PC-3 (cell line): Measurements from ENCODE around the gene SMOC2. TPM values are rescaled to one million over a fixed set of nuclear protein-coding genes. Genes with fewer than 3 reads are reported as not detected.

Experiments used
- ATAC-seq: fragments of 200-7000 bp; cut with Tn5 transposase; 2 replicates; pipeline ENCODE4 v1.9.1; 2020; ENCODE audit warnings: mild to moderate bottlenecking, moderate library complexity
- BruUV-seq: library from RNA; stranded (reverse); fragments of 400-500 nt; replicated peaks from 2 replicates; lab custom pipeline; 2021; lab: Mats Ljungman, UMichigan
- CTCF ChIA-PET: fragments of 300-600 bp; sonication (Branson Sonifier 250); formaldehyde crosslinking; loops from one replicate; lab custom pipeline; 2022; ENCODE audit warnings: antibody characterized with exemption; lab: Charles Lee
- POLR2A ChIA-PET: fragments of 300-600 bp; sonication (Branson Sonifier 250); formaldehyde crosslinking; loops from one replicate; lab custom pipeline; 2022; ENCODE audit warnings: antibody characterized with exemption; ENCODE audit not compliant: unreplicated experiment; lab: Charles Lee
- DNase-seq: peaks from one replicate; pipeline ENCODE4 v3.0.0-alpha.2; 2015
- H2AFZ ChIP-seq: fragments of 300-600 bp; sonication (generic); 2 replicates; pipeline ENCODE4 v1.6.0; 2016; ENCODE audit warnings: antibody characterized with exemption, low read length
- H3F3A ChIP-seq: fragments of 300-600 bp; sonication (generic); one replicate; pipeline ENCODE4 v1.6.0; 2017; ENCODE audit warnings: antibody characterized with exemption, low read length, control low read depth, mild to moderate bottlenecking; ENCODE audit not compliant: unreplicated experiment
- H3K27ac ChIP-seq: fragments of 300-600 bp; sonication (generic); 2 replicates; pipeline ENCODE4 v1.5.1; 2016; ENCODE audit warnings: mild to moderate bottlenecking, low read length
- H3K27me3 ChIP-seq: fragments of 300-600 bp; sonication (generic); 2 replicates; pipeline ENCODE4 v1.6.1; 2016; ENCODE audit warnings: low read length, mixed read lengths
- H3K36me3 ChIP-seq: fragments of 300-600 bp; sonication (generic); 2 replicates; pipeline ENCODE4 v1.6.1; 2016; ENCODE audit warnings: low read depth, mixed run types, low read length, mixed read lengths
- H3K4me1 ChIP-seq: fragments of 300-600 bp; sonication (generic); 2 replicates; pipeline ENCODE4 v1.5.1; 2016; ENCODE audit warnings: low read length; ENCODE audit not compliant: insufficient read depth
- H3K4me2 ChIP-seq: fragments of 300-600 bp; sonication (generic); 2 replicates; pipeline ENCODE4 v1.6.0; 2016; ENCODE audit warnings: low read length
- H3K4me3 ChIP-seq: fragments of 300-600 bp; sonication (generic); 2 replicates; pipeline ENCODE4 v1.5.1; 2016; ENCODE audit warnings: mild to moderate bottlenecking, low read length, mixed read lengths
- H3K79me2 ChIP-seq: fragments of 300-600 bp; sonication (generic); 2 replicates; pipeline ENCODE4 v1.6.1; 2017; ENCODE audit warnings: low read length, mixed read lengths
- H3K9ac ChIP-seq: fragments of 300-600 bp; sonication (generic); 2 replicates; pipeline ENCODE4 v1.6.0; 2016; ENCODE audit warnings: mild to moderate bottlenecking, low read length
- H3K9me2 ChIP-seq: fragments of 300-600 bp; sonication (generic); replicated peaks from 2 replicates; pipeline ENCODE4 v1.6.1; 2016; ENCODE audit warnings: mixed run types, low read length, mixed read lengths
- H3K9me3 ChIP-seq: fragments of 300-600 bp; sonication (generic); 2 replicates; pipeline ENCODE4 v1.6.1; 2016; ENCODE audit warnings: low read length, mixed read lengths
- H4K20me1 ChIP-seq: fragments of 300-600 bp; sonication (generic); 2 replicates; pipeline ENCODE4 v1.6.1; 2016; ENCODE audit warnings: low read length, mixed read lengths
- CTCF ChIP-seq: fragments of 300-600 bp; sonication (generic); conservative IDR thresholded peaks from 2 replicates; pipeline ENCODE4 v1.5.1; 2017; ENCODE audit warnings: antibody characterized with exemption, low read depth, mild to moderate bottlenecking, low read length
- EZH2 ChIP-seq: fragments of 300-600 bp; sonication (generic); IDR thresholded peaks from one replicate; pipeline ENCODE4 v1.6.1; 2017; ENCODE audit warnings: antibody characterized with exemption, mild to moderate bottlenecking, low read length; ENCODE audit not compliant: unreplicated experiment
- EZH2phosphoT487 ChIP-seq: fragments of 300-600 bp; sonication (generic); IDR thresholded peaks from 2 replicates; pipeline ENCODE4 v1.6.1; 2018; ENCODE audit warnings: mild to moderate bottlenecking, antibody characterized with exemption, low read length, borderline replicate concordance
- intact Hi-C: fragments of 100-400 bp; cut with micrococcal nuclease; formaldehyde crosslinking; loops from 2 replicates; pipeline ENCODE4 v1.9.0; 2023
- total RNA-seq: library from RNA; depleted of rRNA; stranded (reverse); fragments of >200 nt; gene quantifications from 2 replicates; pipeline ENCODE4 v1.2.3, GENCODE V29; 2014

Gene SMOC2
- total RNA-seq, 1 experiment from 2014 or later, result not detected

- H2AFZ ChIP-seq, result no peak overlapping the region
- H3F3A ChIP-seq, result no peaks in the 10 kb centered on the region
- H3K79me2 ChIP-seq, result no peaks in the 10 kb centered on the region
- no peaks in the 10 kb centered on the region for H3K4me1 ChIP-seq
- H3K36me3 ChIP-seq, result no peaks in the 10 kb centered on the region
- ChIA-PET CTCF (no interaction called here), POLR2A (no interaction called here)
- H3K9ac ChIP-seq, result no peak overlapping the region
- H4K20me1 ChIP-seq, result no peaks in the 10 kb centered on the region
- no TSS peak for BruUV-seq
- no peak overlapping the region for H3K4me3 ChIP-seq
- ATAC-seq (no peak), DNase-seq (no peak)
- intact Hi-C loops, result no loop called here
- H3K9me3 ChIP-seq, result no peaks in the 10 kb centered on the region
- H3K4me2 ChIP-seq, result no peak overlapping the region
- no peaks in the 10 kb centered on the region for H3K9me2 ChIP-seq
- no peak overlapping the region for H3K27ac ChIP-seq
- TF ChIP-seq EZH2 (no peak), CTCF (no peak), EZH2phosphoT487 (no peak)
- H3K27me3 ChIP-seq, result peaks cover 11% of the 10 kb centered on the region
Measured at GRCh38 chr6:168469926-168470325, 28.9 kb downstream of the SMOC2 start.

- H3K36me3 ChIP-seq, result no peaks in the 10 kb centered on the region
- no peaks in the 10 kb centered on the region for H3F3A ChIP-seq
- ChIA-PET POLR2A (no interaction called here), CTCF (no interaction called here)
- no peak overlapping the region for H2AFZ ChIP-seq
- no peaks in the 10 kb centered on the region for H3K9me3 ChIP-seq
- H3K79me2 ChIP-seq, result no peaks in the 10 kb centered on the region
- H3K4me2 ChIP-seq, result no peak overlapping the region
- no peak for DNase-seq
- H3K9ac ChIP-seq, result no peak overlapping the region
- no peak for ATAC-seq
- H3K27me3 ChIP-seq, result 0 out of 2 replicates have a peak, but pooled peaks cover 9% of the 10 kb centered on the region
- H4K20me1 ChIP-seq, result no peaks in the 10 kb centered on the region
- no peak for TF ChIP-seq CTCF
- no peak for TF ChIP-seq EZH2
- no peak for TF ChIP-seq EZH2phosphoT487
- no peaks in the 10 kb centered on the region for H3K9me2 ChIP-seq
- no peaks in the 10 kb centered on the region for H3K4me1 ChIP-seq
- no TSS peak for BruUV-seq
- no peak overlapping the region for H3K27ac ChIP-seq
- intact Hi-C loops, result no loop called here
- no peak overlapping the region for H3K4me3 ChIP-seq
Measured at GRCh38 chr6:168472363-168472762, 31.4 kb downstream of the SMOC2 start.

GRCh38 chr6:168473197-168473596, 32.2 kb downstream of the SMOC2 start:
- Histone ChIP-seq H4K20me1 (no peaks in the 10 kb centered on the region), H3F3A (no peaks in the 10 kb centered on the region), H3K4me3 (no peak overlapping the region), H3K36me3 (no peaks in the 10 kb centered on the region), H3K4me2 (no peak overlapping the region), H3K9me3 (no peaks in the 10 kb centered on the region), H2AFZ (no peak overlapping the region), H3K27me3 (0 out of 2 replicates have a peak, but pooled peaks cover 9% of the 10 kb centered on the region), H3K9me2 (no peaks in the 10 kb centered on the region), H3K27ac (no peak overlapping the region), H3K9ac (no peak overlapping the region), H3K79me2 (no peaks in the 10 kb centered on the region), H3K4me1 (no peaks in the 10 kb centered on the region)
- DNase-seq (no peak), ATAC-seq (no peak)
- intact Hi-C loops, result no loop called here
- BruUV-seq, result no TSS peak
- ChIA-PET POLR2A (no interaction called here), CTCF (no interaction called here)
- no peak for TF ChIP-seq EZH2phosphoT487
- TF ChIP-seq EZH2, result no peak
- TF ChIP-seq CTCF, result no peak
